HG03139 (cell line): ENCODE measurements around the gene UBE2J2.
A peak's percentile ranks its signal among the peaks of the same experiment; 100 is the strongest.

Source experiments
- ATAC-seq: cut with Tn5 transposase; IDR thresholded peaks from one replicate; pipeline ENCODE4 v1.9.1; 2021; ENCODE audit not compliant: unreplicated experiment

Gene UBE2J2

DNA sequence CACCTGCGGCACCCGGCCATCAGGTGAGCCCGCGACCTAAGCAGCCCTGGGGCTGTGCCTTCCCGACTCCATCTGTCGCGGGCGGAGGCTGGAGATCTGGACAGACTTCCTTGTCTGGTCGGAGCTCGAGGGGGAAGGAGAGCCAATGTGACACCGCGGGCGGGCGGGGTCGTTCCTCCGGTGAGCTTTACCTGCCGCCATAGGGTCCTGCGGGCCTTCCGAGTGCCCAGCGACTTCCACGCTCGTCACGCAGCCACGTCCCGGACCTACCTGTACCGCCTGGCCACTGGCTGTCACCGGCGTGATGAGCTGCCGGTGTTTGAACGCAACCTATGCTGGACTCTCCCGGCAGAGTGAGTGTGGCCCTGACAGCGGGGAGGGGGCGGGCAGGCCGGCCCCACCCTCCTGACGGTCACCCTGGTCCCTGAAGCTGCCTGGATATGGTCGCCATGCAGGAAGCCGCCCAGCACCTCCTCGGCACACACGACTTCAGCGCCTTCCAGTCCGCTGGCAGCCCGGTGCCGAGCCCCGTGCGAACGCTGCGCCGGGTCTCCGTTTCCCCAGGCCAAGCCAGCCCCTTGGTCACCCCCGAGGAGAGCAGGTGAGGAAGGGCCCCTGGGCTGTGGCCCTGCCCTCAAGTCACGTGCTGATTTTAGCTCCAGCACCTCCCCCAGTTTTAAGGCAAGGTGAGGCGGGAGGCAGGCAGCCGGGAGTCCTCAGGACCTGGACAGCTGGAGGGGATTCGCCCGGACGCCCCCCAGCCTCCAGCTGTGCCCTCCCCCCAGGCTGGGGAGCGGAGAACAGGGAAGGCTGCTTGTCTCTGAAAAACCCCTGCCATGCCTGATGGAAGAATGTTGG lies 35.8 kb upstream of the UBE2J2 start:
- ATAC-seq, result no peak

DNA sequence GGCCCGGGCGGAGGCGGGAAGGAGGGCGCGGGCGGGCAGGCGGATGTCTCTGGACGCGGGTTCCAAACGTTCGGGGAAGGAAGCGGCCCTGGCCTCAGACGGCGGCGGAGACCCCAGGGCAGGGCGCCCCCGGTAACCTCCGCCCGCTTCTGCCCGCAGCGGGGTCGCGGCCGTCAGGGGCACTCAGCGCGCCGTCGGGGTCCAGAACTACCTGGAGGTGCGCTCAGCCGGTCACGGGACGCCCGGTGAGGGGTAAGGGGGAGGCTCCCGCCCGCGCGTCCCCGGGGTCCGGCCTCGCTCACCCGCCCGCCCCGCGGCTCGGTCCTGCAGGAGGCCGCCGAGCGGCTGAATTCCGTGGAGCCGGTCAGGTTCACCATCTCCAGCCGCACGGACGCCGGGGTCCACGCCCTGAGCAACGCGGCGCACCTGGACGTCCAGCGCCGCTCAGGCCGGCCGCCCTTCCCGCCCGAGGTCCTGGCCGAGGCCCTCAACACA lies 35.1 kb upstream of the UBE2J2 start:
- ATAC-seq, result peak; percentile 2

DNA sequence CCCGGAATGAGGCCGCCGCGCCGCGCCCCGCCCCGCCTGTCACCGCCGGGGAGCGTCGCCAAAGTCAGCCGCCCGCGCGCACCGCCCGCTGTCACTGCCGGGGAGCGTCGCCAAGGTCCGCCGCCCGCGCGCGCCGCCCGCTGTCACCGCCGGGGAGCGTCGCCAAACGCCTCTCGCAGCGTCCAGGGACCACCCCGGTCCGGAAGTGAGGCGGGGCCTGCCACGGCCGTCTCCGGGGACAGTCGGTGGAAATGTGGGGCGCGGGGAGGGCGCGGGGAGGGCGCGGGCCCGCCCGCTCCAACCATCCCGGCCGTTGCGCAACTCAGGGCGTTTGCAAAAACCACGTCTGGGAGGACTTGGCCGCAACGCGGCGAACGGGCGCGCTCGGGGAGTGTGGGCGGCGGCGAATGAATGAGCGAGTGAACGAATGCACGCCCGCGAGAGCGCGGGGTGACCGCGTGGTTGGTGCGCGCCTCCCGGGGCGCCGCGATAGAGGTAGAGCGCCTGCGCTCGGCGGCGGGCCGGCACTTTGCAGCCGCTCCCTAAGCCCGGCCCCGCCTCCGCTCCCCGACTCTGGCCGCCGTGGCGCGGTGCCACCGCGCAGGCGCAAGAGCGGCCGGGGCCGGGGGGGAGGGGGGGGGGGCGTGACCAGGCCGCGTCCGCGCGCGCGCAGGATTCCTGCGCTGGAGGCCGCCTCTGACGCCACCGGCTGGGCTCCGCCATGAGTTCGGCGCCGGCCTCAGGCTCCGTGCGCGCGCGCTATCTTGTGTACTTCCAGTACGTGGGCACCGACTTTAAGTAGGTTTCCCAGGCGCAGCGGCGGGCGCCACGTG lies 34.5 kb upstream of the UBE2J2 start, which contains the start of the genes ACAP3 and PUSL1:
Gene ACAP3, minus strand, starts transcription at position 8 of the 833 bp plus-strand sequence. CDS start 115 bp downstream, outside the sequence.
Gene PUSL1, plus strand, starts transcription at position 675 of the 833 bp plus-strand sequence. Its CDS starts 47 bp downstream, at position 722.
- ATAC-seq, result peak; percentile 42

DNA sequence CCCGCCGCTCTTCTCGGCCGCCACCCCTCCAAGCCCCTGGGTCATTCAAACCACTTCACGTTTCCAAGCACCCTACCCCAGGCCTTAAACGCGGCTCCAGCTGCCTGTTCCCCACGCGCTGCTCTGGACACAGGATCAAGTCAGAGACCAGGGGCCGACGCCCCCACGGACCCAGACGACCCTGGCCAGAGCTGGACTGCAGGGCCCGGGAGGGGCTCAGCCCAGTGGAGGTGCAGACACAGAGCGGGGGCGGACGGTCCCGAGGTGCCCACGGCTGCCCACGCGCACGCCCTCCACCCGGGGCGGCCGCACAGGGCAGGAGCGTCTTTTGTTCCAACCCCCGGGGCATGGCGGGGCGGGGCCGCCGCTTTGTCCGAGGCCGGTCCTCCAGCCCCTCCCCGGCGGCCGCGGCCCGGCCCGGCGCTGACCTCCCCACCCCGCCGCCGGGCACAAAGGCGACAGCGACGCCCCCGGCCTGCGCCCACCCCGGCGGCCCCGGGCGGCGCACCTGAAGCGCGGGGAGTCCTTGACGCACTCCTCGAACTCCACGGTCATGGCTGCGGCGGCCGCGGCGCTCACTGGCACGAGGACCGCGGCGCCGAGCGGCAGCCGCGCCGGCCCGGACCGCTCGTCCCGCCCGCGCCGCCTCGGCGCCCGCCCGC lies 33.7 kb upstream of the UBE2J2 start:
- no peak for ATAC-seq

DNA sequence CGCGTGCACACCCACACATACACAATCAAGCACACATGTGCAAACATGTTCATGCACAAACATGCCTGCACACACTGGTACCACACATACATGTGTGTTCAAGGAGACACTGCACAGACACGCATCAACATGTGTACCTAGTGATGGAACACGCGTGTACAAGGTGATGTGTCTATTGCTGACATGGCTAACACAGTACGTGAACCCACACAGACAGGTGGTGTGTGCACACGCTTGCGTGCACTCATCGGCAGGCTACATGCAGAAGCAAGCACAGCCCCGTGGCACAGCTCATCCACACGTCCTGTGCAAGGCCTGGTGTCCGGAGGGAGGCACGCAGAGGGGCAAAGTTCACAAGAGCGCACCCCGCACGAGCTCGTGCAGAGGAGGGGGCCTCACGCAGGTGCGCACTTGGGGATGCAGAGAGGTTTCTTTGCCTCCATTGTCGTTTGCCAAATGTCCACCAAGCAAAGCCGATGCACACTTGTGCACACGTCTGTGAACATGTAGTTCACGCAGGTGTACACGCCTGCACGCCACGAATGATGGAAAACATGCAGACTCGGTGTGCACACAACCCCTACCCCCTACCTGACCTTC lies 33.1 kb upstream of the UBE2J2 start:
- ATAC-seq, result no peak

DNA sequence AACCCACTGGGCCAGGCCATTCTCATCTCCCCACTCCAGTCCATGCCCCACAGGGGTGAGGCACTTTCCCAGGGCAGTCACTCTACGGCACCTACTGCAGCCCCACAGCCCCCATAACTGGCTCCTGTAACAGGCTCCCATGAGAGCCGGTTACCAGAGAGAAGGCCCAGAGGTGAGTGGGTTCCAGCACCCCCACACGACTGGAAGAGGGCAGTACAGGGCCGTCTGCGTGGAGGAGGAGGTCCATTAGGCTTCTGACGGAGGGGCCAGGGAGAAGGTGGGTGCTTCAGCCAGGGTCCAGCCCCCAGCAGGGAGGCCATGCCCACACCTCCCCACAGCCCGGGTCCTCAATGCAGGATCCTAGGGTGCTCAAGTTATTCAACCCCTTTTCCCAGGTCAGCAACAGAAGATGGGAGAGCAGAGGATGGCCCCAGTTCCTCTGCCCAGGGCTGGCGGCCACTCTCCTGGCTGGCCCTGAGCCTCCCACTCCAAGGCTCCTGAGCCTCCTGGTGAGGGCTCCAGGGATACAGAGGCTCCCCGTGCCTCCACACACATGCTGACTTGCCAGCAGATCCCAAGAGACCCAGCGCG lies 32.5 kb upstream of the UBE2J2 start:
- no peak for ATAC-seq

DNA sequence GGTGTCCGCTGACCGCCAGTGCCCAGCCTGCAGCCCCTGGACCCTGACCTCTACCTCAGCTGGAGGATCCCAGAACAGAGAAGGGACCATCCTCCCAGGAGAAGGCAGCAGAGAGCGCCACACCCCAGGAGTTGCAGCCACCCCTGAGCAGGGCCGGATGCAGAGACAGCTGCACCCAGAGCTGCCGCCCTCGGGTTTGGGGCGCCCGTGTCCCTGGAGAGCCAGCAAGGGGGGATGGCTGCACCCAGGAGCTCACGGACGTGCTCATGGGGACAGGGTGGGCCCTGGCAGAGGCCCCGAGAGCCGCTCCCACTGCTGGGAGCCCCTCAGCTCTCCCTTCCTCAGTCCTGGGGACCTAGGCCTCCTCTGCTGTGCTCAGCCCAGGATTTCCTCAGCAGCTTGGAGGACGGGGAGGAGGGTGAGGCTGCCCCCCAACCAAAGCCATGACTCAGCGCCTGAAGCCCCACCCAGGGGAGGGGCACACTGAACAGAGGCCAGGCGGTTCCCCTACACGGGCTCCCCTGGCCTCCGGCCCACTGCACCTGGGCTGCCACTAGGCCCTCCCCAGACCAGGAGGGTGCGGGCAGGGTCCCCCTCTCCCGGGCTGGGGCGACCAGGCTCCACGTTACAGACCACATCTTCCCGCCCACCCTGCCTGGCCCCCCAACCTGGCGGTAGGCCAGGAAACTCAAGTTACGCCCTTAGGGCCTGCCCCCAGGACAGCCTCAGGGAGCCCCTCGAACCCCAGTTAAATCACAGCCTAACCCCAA lies 31.8 kb upstream of the UBE2J2 start:
- no peak for ATAC-seq

DNA sequence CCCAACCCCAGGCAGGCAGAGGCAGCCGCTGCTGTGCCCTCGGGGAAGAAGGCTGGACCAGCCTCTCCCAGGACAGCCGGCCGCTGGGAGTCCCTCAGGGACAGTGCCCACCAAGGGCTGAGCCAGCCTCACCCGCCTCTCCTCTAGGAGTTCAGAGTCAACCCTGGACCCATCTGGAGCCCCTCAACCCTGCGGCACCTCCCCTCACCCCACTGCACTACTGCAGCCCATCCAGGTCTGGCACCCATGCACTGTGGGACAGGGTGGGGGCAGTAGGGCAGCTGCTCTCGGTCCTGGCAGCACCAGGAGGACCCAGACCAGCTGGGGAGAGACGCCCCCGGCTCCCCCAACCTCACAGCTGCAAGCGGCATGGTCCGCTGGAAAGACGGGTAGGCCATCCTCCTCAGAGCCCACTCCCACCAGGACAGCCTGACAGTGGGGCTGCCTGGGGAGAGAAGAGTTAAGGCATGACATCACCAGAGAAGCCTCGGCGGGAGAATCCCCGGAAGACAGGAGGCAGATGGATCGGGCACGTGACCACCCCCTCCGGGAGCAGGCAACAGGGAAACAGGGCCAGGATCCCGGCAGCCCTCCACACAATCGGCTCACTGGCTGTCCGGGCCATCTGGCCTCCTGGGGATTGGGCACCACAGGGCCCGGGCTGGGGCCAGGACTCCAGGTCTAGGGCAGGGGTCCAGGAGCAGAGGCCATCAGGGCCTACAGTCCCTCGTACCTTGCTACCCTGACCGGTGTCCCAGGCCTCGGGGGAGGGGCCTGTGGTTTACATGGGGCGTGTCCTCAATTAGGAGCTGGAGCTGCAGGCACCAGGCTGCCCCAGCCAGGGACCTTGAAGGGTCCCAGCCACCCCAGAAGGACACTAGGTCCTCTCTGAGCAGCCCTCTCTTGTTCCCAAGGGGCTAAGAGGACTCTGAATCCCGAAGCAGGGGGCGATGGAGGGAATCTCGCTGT lies 31.0 kb upstream of the UBE2J2 start:
- ATAC-seq, result no peak

DNA sequence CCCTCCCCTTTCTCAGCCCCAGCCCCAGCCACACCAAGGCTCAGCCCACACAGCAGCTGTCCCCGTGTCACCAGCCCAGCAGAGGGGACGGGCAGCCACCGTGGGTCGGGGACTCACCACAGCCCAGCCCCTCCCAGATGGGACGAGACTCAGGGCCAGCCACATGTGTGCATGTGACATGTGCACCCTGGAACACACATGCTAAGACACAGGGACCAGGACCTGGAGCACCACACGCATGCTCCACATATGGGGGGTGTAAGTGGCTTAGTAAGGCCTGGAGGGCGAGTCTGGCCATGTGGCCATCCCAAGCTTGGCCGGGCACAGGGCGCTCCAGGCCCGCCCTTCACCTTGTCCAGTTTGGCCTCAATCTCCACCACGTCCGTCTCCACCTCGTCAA lies 30.1 kb upstream of the UBE2J2 start:
- ATAC-seq, result no peak

DNA sequence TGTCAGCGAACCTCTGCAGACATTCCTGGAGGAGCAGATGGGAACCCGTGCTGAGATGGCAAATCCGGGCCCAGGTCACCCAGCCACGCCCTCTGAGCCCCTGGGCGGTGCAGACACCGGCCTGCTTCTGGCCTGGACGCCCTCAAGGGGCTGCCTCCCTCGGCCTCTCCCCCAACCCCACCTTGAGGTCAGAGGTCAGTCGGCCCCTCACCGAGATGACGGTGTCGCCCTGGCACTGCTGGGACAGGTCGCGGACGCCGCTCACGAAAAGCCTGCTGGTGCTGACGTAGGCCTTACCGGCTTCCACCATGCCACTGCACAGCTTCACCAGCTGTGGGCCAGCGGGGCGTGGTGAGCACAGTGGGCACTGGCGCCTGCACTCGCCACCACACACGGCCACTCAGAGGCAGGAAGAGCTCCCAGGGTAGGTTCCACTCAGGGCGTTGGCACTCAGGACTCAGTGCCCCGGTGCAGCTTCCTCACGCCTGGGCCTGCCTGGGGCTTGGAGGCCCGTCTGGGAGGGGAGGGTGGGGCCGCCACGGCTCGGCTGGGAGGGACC lies 29.4 kb upstream of the UBE2J2 start:
- ATAC-seq, result no peak

DNA sequence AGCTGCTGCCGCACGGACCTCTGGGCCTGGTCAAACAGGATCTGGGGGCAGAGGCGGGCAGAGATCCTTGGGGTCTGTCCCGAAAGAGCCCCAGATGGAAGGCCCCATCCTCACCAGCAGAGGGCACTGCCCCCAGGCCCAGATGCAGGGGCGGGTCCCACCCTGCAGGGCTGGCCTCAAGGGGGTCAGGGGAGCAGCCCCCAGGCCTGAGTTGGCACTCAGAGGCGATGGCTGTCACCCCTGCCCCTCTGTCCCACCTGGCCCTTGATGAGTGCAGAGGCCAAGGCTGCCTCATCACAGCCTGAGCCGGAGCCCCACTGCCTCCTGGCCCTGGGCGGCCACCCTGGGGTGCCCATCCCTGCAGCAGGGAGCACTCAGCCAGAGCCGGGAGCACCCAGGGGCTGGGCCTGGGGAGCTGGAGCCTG lies 28.4 kb upstream of the UBE2J2 start:
- ATAC-seq, result no peak

DNA sequence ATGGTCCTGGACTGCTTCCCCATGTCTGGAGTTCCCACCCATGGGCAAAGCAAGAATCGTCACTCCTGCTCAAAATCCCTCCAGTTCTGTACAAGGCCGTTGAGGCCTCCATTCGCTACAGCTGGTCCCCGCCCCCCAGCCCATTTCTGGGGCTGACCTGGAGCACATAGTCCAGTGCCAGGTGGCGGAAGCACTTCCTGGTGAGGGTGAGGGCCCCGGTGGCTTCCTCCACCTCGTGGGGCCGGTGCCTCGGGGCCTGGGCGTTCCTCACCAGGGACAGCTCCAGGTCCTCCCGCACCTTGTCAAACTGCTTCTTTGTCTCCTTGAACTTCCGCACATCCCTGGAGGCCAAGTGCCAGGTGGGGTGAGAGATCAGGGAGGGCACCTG lies 26.7 kb upstream of the UBE2J2 start:
- ATAC-seq, result no peak

DNA sequence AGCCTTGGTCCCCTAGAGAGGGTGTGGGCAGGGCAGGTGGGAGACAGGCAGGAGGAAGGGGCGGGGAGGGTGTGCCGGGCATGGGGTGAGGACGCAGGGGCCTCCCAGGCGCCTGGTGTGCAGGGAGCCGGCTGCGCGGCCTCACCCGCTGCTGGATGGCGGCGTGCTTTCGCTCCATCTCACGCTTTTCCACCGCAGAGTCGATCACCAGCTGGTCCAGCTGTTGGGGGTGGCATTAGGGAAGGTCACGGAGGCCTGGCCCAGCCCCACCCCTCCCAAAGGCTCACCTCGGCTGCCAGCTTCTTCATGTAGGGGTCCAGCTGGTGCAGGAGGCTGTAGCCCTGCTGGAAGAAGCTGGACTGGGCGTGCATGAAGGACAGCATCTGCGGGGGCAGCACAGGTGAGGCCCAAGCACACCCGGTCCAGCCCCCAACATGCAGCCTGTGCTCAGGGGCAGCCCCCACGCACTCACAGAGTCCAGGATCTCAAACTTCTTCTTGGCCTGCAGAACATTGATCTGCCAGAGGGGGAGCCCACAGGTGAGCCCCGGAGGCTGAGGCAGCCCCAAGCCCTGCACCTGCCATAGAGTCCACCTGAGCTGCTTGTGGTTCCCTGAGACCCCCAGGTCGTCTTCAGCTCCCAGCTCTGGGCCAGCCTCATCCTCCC lies 26.2 kb upstream of the UBE2J2 start:
- ATAC-seq, result no peak

DNA sequence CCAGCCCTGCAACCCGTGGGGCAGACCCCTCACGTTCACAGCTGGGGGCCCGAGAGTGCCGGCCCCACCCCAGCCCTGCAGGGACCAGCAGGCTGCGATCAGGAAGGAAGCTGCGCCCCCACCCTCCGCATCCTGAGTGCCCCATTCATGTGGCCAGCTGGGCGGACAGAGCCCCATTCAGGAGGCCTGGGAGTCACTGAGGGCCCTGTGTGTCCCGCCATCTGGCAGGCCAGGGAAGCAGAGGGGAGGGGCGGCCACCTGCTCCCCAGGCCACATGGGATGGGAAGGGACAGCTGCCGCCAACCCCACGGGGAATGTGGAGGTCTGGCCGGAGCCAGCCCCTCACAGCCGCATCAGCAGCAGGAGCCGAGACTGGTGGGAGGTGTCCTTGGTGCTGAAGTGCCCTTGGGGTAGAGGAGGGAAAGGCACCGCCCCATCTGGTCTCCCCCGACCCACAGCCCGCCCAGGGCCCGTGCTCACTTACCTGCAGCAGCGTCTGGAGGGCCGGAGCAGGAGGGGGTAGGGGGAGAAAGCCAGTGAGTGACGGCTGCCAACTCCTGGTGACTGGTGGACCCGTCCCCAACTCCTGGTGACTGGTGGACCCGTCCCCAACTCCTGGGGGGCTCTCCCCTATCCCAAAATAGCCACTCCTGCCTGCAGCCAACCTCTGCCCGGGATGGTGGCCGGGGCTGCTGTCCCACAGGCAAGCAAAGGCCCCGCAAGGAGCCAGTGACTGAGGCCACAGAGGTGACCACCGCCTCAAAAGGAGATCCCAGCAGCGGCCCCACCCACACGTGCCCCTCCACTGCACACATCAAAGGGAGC lies 25.4 kb upstream of the UBE2J2 start:
- ATAC-seq, result no peak

DNA sequence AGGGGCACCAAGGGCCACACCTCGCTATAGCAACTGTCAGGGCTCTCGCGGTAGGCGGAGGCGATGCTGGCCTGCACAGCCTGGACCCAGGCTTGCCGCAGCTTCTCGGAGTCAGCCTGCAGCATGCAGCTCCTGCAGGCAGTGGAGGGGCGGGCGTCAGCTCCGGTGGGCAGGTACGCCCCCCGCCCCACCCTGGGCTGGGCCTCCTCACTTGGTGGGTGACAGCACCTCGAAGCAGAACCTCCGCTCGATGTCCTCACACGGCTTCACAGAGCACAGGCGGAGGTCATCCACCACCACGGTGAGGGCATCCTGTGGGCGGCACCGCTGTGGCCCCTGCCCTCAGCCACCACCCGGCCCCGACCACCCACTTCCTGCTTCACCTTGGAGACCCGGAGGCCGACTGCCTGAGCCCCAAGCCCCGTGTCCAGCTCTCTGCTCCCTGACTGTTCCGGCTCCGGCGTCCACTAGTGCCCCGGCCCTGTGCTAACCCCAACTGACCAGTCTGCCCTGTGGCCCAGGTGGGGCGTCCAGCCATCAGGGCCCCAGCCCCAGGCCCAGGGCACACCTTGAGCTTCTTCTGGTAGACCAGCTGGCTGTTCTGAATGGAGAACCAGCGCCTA lies 24.3 kb upstream of the UBE2J2 start:
- no peak for ATAC-seq
